ENCODE data around the gene LMF1. TPM values are rescaled to one million over a fixed set of nuclear protein-coding genes. Genes with fewer than 3 reads are reported as not detected.

LMF1 gene
- total and polyA plus RNA-seq, 2 of the 13 experiments (the other 11 are each of a cell fraction or from before 2014, with no cell fraction given): 6.8 to 8.5 TPM

- CTCF ChIA-PET (ENCODE audit: low intra/inter-chr PET ratio, low total read pairs): no interaction called here
These were observed 151.3 kb downstream of the LMF1 start for GRCh38 chr16:819336-820043.

More at GRCh38 chr16:819336-820043, 151.3 kb downstream of the LMF1 start:
- Histone ChIP-seq H3K4me2 (ENCODE audit: low read depth, low read length) (no peak overlapping the region), H3K9me3 (ENCODE audit: low read length) (0 out of 2 replicates have a peak, but pooled peaks cover 5% of the 10 kb centered on the region), H3K4me1 (ENCODE audit: insufficient read depth, low read length) (no peaks in the 10 kb centered on the region), H3K9ac (ENCODE audit: insufficient read depth, low read depth, low read length) (no peak overlapping the region), H3K4me3 (replicated peaks in 1 of 3; ENCODE audit: insufficient read depth in 1 of 3, low read depth in 2 of 3, low read length in 3 of 3) (no peak overlapping the region), H3K27me3 (ENCODE audit: control insufficient read depth in 1 of 2, insufficient read depth in 2 of 2, low read length in 2 of 2) (peaks cover 22 to 73% of the 10 kb centered on the region in 2 experiments), H3K36me3 (replicated peaks in 1 of 2; ENCODE audit: control insufficient read depth in 1 of 2, insufficient read depth in 2 of 2, low read length in 2 of 2) (no peaks in the 10 kb centered on the region), H3K79me2 (ENCODE audit: insufficient read depth, low read length) (no peaks in the 10 kb centered on the region), H3K27ac (ENCODE audit: extremely low read length, insufficient read depth, low read length) (no peak overlapping the region), H4K20me1 (ENCODE audit: insufficient read depth, low read length) (0 out of 2 replicates have a peak, but pooled peaks cover 3% of the 10 kb centered on the region), H2AFZ (ENCODE audit: low read length) (no peak overlapping the region)
- TF ChIP-seq ZNF546 (CRISPR knock-in tag; conservative IDR thresholded peaks at IDR 0.05): no peak
- TF ChIP-seq RCOR2 (CRISPR knock-in tag; IDR thresholded peaks at IDR 0.05): no peak
- no peak for TF ChIP-seq ZUFSP (CRISPR knock-in tag; IDR thresholded peaks at IDR 0.05; ENCODE audit: borderline replicate concordance)
- no peak for TF ChIP-seq ZFY (CRISPR knock-in tag; IDR thresholded peaks at IDR 0.05)
- TF ChIP-seq SKI (IDR thresholded peaks at IDR 0.05; ENCODE audit: partially characterized antibody): no peak
- no peak for TF ChIP-seq NBN (conservative IDR thresholded peaks at IDR 0.05)
- TF ChIP-seq, protein P1, sequence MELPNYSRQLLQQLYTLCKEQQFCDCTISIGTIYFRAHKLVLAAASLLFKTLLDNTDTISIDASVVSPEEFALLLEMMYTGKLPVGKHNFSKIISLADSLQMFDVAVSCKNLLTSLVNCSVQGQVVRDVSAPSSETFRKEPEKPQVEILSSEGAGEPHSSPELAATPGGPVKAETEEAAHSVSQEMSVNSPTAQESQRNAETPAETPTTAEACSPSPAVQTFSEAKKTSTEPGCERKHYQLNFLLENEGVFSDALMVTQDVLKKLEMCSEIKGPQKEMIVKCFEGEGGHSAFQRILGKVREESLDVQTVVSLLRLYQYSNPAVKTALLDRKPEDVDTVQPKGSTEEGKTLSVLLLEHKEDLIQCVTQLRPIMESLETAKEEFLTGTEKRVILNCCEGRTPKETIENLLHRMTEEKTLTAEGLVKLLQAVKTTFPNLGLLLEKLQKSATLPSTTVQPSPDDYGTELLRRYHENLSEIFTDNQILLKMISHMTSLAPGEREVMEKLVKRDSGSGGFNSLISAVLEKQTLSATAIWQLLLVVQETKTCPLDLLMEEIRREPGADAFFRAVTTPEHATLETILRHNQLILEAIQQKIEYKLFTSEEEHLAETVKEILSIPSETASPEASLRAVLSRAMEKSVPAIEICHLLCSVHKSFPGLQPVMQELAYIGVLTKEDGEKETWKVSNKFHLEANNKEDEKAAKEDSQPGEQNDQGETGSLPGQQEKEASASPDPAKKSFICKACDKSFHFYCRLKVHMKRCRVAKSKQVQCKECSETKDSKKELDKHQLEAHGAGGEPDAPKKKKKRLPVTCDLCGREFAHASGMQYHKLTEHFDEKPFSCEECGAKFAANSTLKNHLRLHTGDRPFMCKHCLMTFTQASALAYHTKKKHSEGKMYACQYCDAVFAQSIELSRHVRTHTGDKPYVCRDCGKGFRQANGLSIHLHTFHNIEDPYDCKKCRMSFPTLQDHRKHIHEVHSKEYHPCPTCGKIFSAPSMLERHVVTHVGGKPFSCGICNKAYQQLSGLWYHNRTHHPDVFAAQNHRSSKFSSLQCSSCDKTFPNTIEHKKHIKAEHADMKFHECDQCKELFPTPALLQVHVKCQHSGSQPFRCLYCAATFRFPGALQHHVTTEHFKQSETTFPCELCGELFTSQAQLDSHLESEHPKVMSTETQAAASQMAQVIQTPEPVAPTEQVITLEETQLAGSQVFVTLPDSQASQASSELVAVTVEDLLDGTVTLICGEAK (IDR thresholded peaks at IDR 0.05): no peak
- TF ChIP-seq, protein P1 (CRISPR knock-in tag; IDR thresholded peaks at IDR 0.05): no peak
- POLR2A ChIA-PET: no interaction called here
- ATAC-seq: no peak
- in situ Hi-C loops (cut with HindIII; ENCODE audit: extremely low pct_ligation_motif_present, low pct_unique_long_range_greater_than_20kb): loop anchor here (25.0 kb wide), 1 partner anchor 393 kb away; no protein-coding TSS in a partner anchor
- intact Hi-C loops (cut with micrococcal nuclease; ENCODE audit: unreplicated experiment): no loop called here
- BruUV-seq (replicated peaks): no TSS peak
- no peak for FAIRE-seq
- WGBS (ENCODE audit: low lambda C conversion rate): 19% methylated on average over 18 of the region's 23 CpGs
- no peak for DNase-seq (ENCODE audit: low spot score)

Measured in HepG2 (cell line).